GM12873 (cell line): Measurements from ENCODE around the gene RUSC1.

Experiments used
- TF ChIP-seq, protein P1 (sequence below): IDR thresholded peaks from 2 replicates; pipeline ENCODE4 v1.5.1; 2012; ENCODE audit warnings: low read depth, mild to moderate bottlenecking, moderate library complexity, low read length, control low read depth; ENCODE audit not compliant: insufficient read depth; ENCODE audit errors: missing control alignments

RUSC1 gene

DNA sequence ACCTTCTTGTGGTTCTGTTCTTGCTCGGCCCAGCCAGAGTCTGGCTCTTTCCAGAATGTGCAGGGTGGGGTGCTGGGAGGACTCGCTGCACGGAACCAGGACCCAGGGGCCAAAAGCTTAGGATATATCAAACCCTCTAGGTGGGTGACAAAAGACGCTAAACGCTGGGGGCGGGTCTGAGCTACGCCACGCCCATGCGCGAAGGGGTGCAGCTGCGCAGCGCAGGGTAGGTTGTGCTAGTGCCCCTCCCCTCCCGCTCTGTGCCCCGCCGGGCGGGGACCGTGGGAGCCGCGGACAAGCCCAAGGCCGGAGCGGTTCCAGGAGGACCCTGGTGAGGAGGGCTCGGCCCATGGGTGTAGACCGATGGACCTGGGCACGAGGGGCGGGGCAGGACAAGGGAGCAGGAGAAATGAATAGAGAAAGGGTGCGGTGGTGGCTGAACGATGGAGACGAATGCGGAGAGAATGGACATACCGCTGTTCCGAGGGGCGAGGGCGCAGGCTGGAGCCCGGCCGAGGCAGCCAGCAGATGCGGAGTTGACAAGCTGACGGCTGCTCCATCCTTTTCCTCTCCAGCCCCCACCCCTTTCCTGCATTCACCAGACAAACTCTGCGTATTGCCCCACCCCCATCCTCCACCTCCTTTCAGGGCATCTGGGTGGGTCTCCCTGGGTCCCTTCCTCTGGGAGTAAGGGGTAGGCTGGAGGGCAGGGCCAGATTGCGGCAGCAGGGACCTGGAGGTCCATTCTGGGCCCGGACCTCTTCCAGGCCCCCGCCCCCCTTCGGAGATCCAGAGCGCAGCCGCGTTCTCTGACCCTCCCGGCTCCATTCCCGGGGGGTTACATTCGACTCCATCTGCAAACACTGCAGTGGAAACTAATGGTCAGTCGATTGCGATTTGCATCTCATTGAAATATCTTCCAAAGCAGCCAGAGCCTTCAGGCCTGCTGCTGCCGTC is at the start of gene RUSC1:
RUSC1 (plus strand) TSS at position 234 of the 957 bp plus-strand sequence. CDS start 880 bp downstream, outside the sequence.
- TF ChIP-seq, protein P1, sequence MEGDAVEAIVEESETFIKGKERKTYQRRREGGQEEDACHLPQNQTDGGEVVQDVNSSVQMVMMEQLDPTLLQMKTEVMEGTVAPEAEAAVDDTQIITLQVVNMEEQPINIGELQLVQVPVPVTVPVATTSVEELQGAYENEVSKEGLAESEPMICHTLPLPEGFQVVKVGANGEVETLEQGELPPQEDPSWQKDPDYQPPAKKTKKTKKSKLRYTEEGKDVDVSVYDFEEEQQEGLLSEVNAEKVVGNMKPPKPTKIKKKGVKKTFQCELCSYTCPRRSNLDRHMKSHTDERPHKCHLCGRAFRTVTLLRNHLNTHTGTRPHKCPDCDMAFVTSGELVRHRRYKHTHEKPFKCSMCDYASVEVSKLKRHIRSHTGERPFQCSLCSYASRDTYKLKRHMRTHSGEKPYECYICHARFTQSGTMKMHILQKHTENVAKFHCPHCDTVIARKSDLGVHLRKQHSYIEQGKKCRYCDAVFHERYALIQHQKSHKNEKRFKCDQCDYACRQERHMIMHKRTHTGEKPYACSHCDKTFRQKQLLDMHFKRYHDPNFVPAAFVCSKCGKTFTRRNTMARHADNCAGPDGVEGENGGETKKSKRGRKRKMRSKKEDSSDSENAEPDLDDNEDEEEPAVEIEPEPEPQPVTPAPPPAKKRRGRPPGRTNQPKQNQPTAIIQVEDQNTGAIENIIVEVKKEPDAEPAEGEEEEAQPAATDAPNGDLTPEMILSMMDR: no peak

DNA sequence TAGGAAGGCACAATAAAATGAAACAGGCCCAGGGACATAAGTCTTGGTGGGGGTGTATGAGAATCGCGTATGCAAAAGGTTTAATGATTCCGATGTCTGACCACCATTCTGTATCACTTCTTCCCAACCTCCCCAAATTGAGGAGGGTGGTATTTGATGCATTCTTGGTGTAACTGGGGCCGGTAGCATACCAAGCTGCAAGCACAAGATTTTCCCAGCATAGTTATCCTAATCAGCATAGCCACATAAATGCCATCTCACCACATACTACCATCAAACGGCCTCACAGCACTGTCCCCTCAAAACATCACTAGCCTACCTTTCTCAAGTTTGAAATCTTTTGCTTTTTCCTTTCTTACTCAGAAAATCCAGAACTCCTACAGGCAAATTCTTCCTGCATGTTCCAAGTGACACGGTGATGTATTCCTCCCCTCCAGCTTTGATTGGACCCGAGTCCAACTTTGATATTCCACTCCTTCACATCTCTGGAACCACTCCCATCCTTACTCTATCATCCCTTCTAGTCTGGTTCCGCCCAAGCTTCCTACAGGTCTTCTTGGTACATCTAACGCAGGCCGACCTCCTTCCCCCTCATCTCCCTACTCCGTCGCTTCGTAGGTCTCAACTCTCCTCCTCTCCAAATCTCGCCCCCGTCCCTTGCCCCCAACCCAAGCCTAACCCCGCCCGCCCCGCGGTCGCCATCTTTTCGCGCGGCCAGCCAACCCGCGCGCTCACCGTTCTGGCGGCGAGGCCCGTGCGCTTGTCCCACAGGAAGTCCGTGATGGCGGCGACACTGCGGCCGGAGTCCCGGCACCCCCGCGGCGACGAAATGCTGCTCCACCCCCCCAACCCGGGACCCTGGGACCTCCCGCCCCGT is 48.0 kb upstream of the RUSC1 start:
- TF ChIP-seq, protein P1: no peak

DNA sequence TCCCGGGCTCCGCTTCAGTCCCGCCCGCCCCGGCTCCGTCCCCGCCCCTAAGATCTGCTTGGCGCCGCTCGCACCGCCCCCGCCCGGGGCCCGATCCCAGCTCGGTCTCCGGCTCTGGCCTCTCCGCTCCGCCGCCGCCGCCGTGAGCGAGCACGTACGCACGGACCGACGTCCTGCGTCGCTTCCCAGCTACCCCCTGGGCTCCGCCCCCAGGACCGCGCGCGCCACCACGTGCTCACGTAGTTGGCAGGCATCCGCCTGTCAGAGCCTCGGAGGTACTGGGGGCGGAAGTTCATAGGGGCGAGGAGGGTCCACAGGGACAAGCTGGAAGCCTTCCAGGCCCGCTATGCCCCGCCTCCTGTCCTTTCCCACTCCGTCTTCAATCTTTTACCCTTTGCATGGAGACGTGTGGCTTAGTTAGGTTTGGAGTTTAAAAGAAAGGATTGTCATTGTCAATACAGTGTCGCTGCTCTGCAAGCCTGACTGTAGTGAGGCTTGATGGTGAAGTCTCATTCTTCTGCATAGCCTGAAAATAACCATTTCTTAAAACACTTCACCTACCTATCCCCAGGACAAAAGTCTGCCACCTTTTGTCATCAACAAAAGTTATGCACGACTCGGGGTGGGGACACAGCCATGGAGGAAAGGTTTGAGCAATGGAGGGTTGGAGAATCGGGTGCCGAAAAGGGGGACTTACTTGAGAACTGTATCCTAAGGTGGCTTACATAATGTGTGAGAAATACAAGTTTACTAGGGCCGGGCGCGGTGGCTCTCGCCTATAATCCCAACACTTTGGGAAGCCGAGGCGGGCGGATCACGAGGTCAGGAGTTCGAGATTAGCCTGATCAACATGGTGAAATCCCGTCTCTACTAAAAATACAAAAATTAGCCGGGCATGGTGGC is 47.1 kb upstream of the RUSC1 start, which contains the start of gene CLK2:
CLK2 (minus strand) TSS at position 162 of the 903 bp plus-strand sequence. CDS start 2,527 bp downstream, outside the sequence.
- TF ChIP-seq, protein P1: no peak

GRCh38 chr1:155277070-155277901 is 43.4 kb upstream of the RUSC1 start, which contains the start of gene HCN3:
Gene HCN3, plus strand, starts transcription at chr1:155277463. Its CDS starts 128 bp downstream, at chr1:155277591.
- TF ChIP-seq, protein P1: peak; percentile 54

- TF ChIP-seq, protein P1: peak; percentile 59
These were observed 42.6 kb upstream of the RUSC1 start for GRCh38 chr1:155277902-155278688.
